DOHH2 (cell line): ENCODE results near the gene PAX7.

Source experiments
- H3F3A ChIP-seq: fragments of 200-600 bp; sonication (generic), shearing (Covaris generic); 2 replicates; pipeline ENCODE4 v1.6.0; 2016; ENCODE audit warnings: antibody characterized with exemption, mild to moderate bottlenecking; ENCODE audit not compliant: control insufficient read depth, insufficient read depth
- H3K27ac ChIP-seq: fragments of 200-600 bp; sonication (generic); 2 replicates; pipeline ENCODE4 v1.5.1; 2014; ENCODE audit warnings: low read depth, mild to moderate bottlenecking, low read length, moderate library complexity
- H3K27me3 ChIP-seq: fragments of 200-600 bp; sonication (generic); 2 replicates; pipeline ENCODE4 v1.6.1; 2014; ENCODE audit warnings: mild to moderate bottlenecking, low read length, mixed read lengths; ENCODE audit not compliant: control insufficient read depth
- H3K36me3 ChIP-seq: fragments of 200-600 bp; sonication (generic); 2 replicates; pipeline ENCODE4 v1.6.1; 2014; ENCODE audit warnings: mild to moderate bottlenecking, low read length, moderate library complexity, mixed read lengths; ENCODE audit not compliant: control insufficient read depth
- H3K4me1 ChIP-seq: fragments of 200-600 bp; sonication (generic); 2 replicates; pipeline ENCODE4 v1.6.1; 2014; ENCODE audit warnings: mild to moderate bottlenecking, low read length, mixed read lengths; ENCODE audit not compliant: control insufficient read depth
- H3K4me2 ChIP-seq: fragments of 200-600 bp; sonication (generic); 2 replicates; pipeline ENCODE4 v1.6.0; 2014; ENCODE audit warnings: mild to moderate bottlenecking, low read length, moderate library complexity
- H3K4me3 ChIP-seq: fragments of 200-600 bp; sonication (generic); 2 replicates; pipeline ENCODE4 v1.5.1; 2014; ENCODE audit warnings: mild to moderate bottlenecking, low read length, mixed read lengths
- H3K79me2 ChIP-seq: fragments of 200-600 bp; sonication (generic); 2 replicates; pipeline ENCODE4 v1.6.1; 2014; ENCODE audit warnings: mild to moderate bottlenecking, low read length, mixed read lengths; ENCODE audit not compliant: control insufficient read depth
- H3K9me2 ChIP-seq: fragments of 200-600 bp; sonication (generic); replicated peaks from 2 replicates; pipeline ENCODE4 v1.6.1; 2014; ENCODE audit warnings: mild to moderate bottlenecking, low read length, mixed read lengths; ENCODE audit not compliant: control insufficient read depth
- H3K9me3 ChIP-seq: fragments of 200-600 bp; sonication (generic); 2 replicates; pipeline ENCODE4 v1.6.1; 2014; ENCODE audit warnings: antibody characterized with exemption, low read length, mixed read lengths; ENCODE audit not compliant: control insufficient read depth, insufficient read depth
- H4K20me1 ChIP-seq: fragments of 200-600 bp; sonication (generic); 2 replicates; pipeline ENCODE4 v1.6.0; 2014; ENCODE audit warnings: low read depth, mild to moderate bottlenecking, antibody characterized with exemption, low read length, moderate library complexity; ENCODE audit not compliant: control insufficient read depth, insufficient read depth
- CTCF ChIP-seq: fragments of 200-600 bp; sonication (generic); IDR thresholded peaks from one replicate; pipeline ENCODE4 v1.5.1; 2014; ENCODE audit warnings: antibody characterized with exemption, mild to moderate bottlenecking, low read depth, low read length; ENCODE audit not compliant: poor library complexity, severe bottlenecking
- EZH2phosphoT487 ChIP-seq: fragments of 200-600 bp; sonication (generic); IDR thresholded peaks from 2 replicates; pipeline ENCODE4 v1.6.1; 2017; ENCODE audit warnings: borderline replicate concordance, mild to moderate bottlenecking, antibody characterized with exemption, low read length, moderate library complexity, mixed read lengths

PAX7 gene

GRCh38 chr1:18752409-18752808 is 121.8 kb downstream of the PAX7 start:
- TF ChIP-seq EZH2phosphoT487 = no peak
- no peak overlapping the region for H3K27ac ChIP-seq
- no peaks in the 10 kb centered on the region for H3F3A ChIP-seq
- H3K36me3 ChIP-seq = no peaks in the 10 kb centered on the region
- H3K79me2 ChIP-seq = no peaks in the 10 kb centered on the region
- no peaks in the 10 kb centered on the region; the same call in 1 of the 2 replicates for H3K9me3 ChIP-seq
- H4K20me1 ChIP-seq = no peaks in the 10 kb centered on the region
- H3K4me3 ChIP-seq = no peak overlapping the region
- no peak overlapping the region for H3K4me2 ChIP-seq
- H3K9me2 ChIP-seq = no peaks in the 10 kb centered on the region
- no peaks in the 10 kb centered on the region for H3K27me3 ChIP-seq
- H3K4me1 ChIP-seq = no peaks in the 10 kb centered on the region

- Histone ChIP-seq H3K36me3 (no peaks in the 10 kb centered on the region), H3K4me3 (no peak overlapping the region), H3K27me3 (no peaks in the 10 kb centered on the region), H3K4me2 (no peak overlapping the region), H3K4me1 (no peaks in the 10 kb centered on the region), H3K79me2 (no peaks in the 10 kb centered on the region), H3K27ac (no peak overlapping the region), H3K9me3 (no peaks in the 10 kb centered on the region), H4K20me1 (no peaks in the 10 kb centered on the region), H3F3A (no peaks in the 10 kb centered on the region), H3K9me2 (no peaks in the 10 kb centered on the region)
- no peak for TF ChIP-seq CTCF
- TF ChIP-seq EZH2phosphoT487 = no peak
Measured at GRCh38 chr1:18760156-18760555, 129.5 kb downstream of the PAX7 start.

GRCh38 chr1:18761948-18762840 is 131.5 kb downstream of the PAX7 start:
- Histone ChIP-seq H3K27me3 (no peaks in the 10 kb centered on the region), H3K4me2 (no peak overlapping the region), H4K20me1 (no peaks in the 10 kb centered on the region), H3K36me3 (no peaks in the 10 kb centered on the region), H3K27ac (no peak overlapping the region), H3K79me2 (no peaks in the 10 kb centered on the region), H3F3A (no peaks in the 10 kb centered on the region), H3K4me3 (no peak overlapping the region), H3K9me3 (no peaks in the 10 kb centered on the region), H3K9me2 (no peaks in the 10 kb centered on the region), H3K4me1 (no peaks in the 10 kb centered on the region)
- TF ChIP-seq CTCF (no peak), EZH2phosphoT487 (no peak)

- Histone ChIP-seq H4K20me1 (no peaks in the 10 kb centered on the region), H3F3A (no peaks in the 10 kb centered on the region), H3K36me3 (no peaks in the 10 kb centered on the region), H3K9me2 (no peaks in the 10 kb centered on the region), H3K4me2 (no peak overlapping the region), H3K4me3 (no peak overlapping the region), H3K27me3 (no peaks in the 10 kb centered on the region), H3K4me1 (no peaks in the 10 kb centered on the region), H3K27ac (no peak overlapping the region), H3K79me2 (no peaks in the 10 kb centered on the region), H3K9me3 (no peaks in the 10 kb centered on the region)
- TF ChIP-seq CTCF (no peak), EZH2phosphoT487 (no peak)
Measured at GRCh38 chr1:18764362-18764761, 133.7 kb downstream of the PAX7 start.
